HEK293 (cell line): ENCODE measurements around the gene ZNF23.

Source experiments
- CTCF ChIA-PET: fragments of 350-600 bp; formaldehyde crosslinking; extraction: SDS; loops from one replicate; lab custom pipeline; 2021; ENCODE audit warnings: antibody characterized with exemption; lab: Yijun Ruan, JAX
- POLR2A ChIA-PET: fragments of 300-600 bp; formaldehyde crosslinking; extraction: SDS; loops from one replicate; lab custom pipeline; 2020; ENCODE audit warnings: antibody characterized with exemption, inconsistent platforms; lab: Yijun Ruan, JAX
- H3K27ac ChIP-seq: fragments of 200-500 bp; sonication (Bioruptor generic); 2 replicates; pipeline ENCODE4 v1.5.1; 2014; ENCODE audit warnings: low read depth, low read length, control low read depth, inconsistent platforms; ENCODE audit errors: extremely low read depth
- H3K36me3 ChIP-seq, 2 experiments: fragments of 200-500 bp in 1 of 2; sonication (Bioruptor generic) in 1 of 2; 1 replicate in 1 of 2; 2 replicates in 1 of 2; pipeline ENCODE4 v1.5.1; 2014 to 2017; ENCODE audit warnings: inconsistent platforms in 2 of 2, low read length in 2 of 2; ENCODE audit not compliant: control insufficient read depth in 2 of 2, insufficient read depth in 1 of 2
- H3K4me1 ChIP-seq: fragments of 200-500 bp; sonication (Bioruptor generic); 2 replicates; pipeline ENCODE4 v1.5.1; 2014; ENCODE audit warnings: mild to moderate bottlenecking, low read length, inconsistent platforms; ENCODE audit not compliant: control insufficient read depth, insufficient read depth
- H3K4me3 ChIP-seq: 2 replicates; pipeline ENCODE4 v1.5.1; 2011; ENCODE audit warnings: low read depth, mild to moderate bottlenecking, control low read depth, low read length, moderate library complexity
- H3K9me3 ChIP-seq: fragments of 200-500 bp; sonication (Bioruptor generic); 2 replicates; pipeline ENCODE4 v1.5.1; 2014; ENCODE audit warnings: low read depth, low read length, inconsistent platforms; ENCODE audit not compliant: control insufficient read depth, insufficient read depth
- AEBP2 ChIP-seq: fragments of 450-650 bp; formaldehyde crosslinking; IDR thresholded peaks from 2 replicates; pipeline ENCODE4 v1.5.1; 2016; ENCODE audit warnings: missing biosample characterization, missing genetic modification characterization, borderline replicate concordance
- HOXA7 ChIP-seq: sonication (generic); formaldehyde crosslinking; IDR thresholded peaks from 2 replicates; pipeline ENCODE4 v1.8.1; 2022; ENCODE audit warnings: missing genetic modification reagents, borderline replicate concordance
- HOXD13 ChIP-seq: sonication (generic); formaldehyde crosslinking; IDR thresholded peaks from 2 replicates; pipeline ENCODE4 v1.8.0; 2022; ENCODE audit warnings: missing genetic modification reagents, borderline replicate concordance
- INSM2 ChIP-seq: fragments of 450-650 bp; formaldehyde crosslinking; IDR thresholded peaks from 2 replicates; pipeline ENCODE4 v1.5.1; 2016; ENCODE audit warnings: missing biosample characterization, missing genetic modification characterization
- KLF1 ChIP-seq: fragments of 450-650 bp; formaldehyde crosslinking; IDR thresholded peaks from 2 replicates; pipeline ENCODE4 v1.5.1; 2016; ENCODE audit warnings: missing biosample characterization, missing genetic modification characterization
- SETDB1 ChIP-seq: IDR thresholded peaks from one replicate; pipeline ENCODE4 v1.6.1; 2017; ENCODE audit warnings: mild to moderate bottlenecking, low read length, moderate library complexity, mixed read lengths; ENCODE audit not compliant: insufficient read length
- SP3 ChIP-seq: fragments of 450-650 bp; formaldehyde crosslinking; IDR thresholded peaks from 2 replicates; pipeline ENCODE4 v1.5.1; 2016; ENCODE audit warnings: missing biosample characterization, missing genetic modification characterization
- ZNF18 ChIP-seq: fragments of 450-650 bp; formaldehyde crosslinking; IDR thresholded peaks from 2 replicates; pipeline ENCODE4 v1.5.1; 2016; ENCODE audit warnings: missing biosample characterization, missing genetic modification characterization
- ZNF211 ChIP-seq: fragments of 450-650 bp; formaldehyde crosslinking; IDR thresholded peaks from 2 replicates; pipeline ENCODE4 v1.5.1; 2016; ENCODE audit warnings: low read depth, missing biosample characterization, missing genetic modification characterization
- ZNF391 ChIP-seq: fragments of 450-650 bp; formaldehyde crosslinking; IDR thresholded peaks from 2 replicates; pipeline ENCODE4 v1.5.1; 2016; ENCODE audit warnings: low read depth, missing biosample characterization, missing genetic modification characterization, borderline replicate concordance
- ZNF473 ChIP-seq: fragments of 450-650 bp; formaldehyde crosslinking; IDR thresholded peaks from 2 replicates; pipeline ENCODE4 v1.5.1; 2017; ENCODE audit warnings: missing biosample characterization, missing genetic modification characterization
- ZNF530 ChIP-seq: fragments of 450-650 bp; formaldehyde crosslinking; IDR thresholded peaks from 2 replicates; pipeline ENCODE4 v1.5.1; 2016; ENCODE audit warnings: low read depth, missing biosample characterization, missing genetic modification characterization
- ZNF571 ChIP-seq: fragments of 450-650 bp; formaldehyde crosslinking; IDR thresholded peaks from 2 replicates; pipeline ENCODE4 v1.5.0; 2017; ENCODE audit warnings: missing biosample characterization, missing genetic modification characterization
- ZNF623 ChIP-seq: fragments of 450-650 bp; formaldehyde crosslinking; IDR thresholded peaks from 2 replicates; pipeline ENCODE4 v1.5.1; 2016; ENCODE audit warnings: missing biosample characterization, missing genetic modification characterization
- ZNF768 ChIP-seq: fragments of 450-650 bp; formaldehyde crosslinking; IDR thresholded peaks from 2 replicates; pipeline ENCODE4 v1.5.1; 2018; ENCODE audit warnings: missing biosample characterization, mild to moderate bottlenecking, missing genetic modification characterization
- TF ChIP-seq, protein P1 (sequence below): fragments of 450-650 bp; formaldehyde crosslinking; IDR thresholded peaks from 2 replicates; pipeline ENCODE4 v1.5.1; 2016; ENCODE audit warnings: missing biosample characterization, missing genetic modification characterization
- TF ChIP-seq, protein P2 (sequence below): fragments of 450-650 bp; formaldehyde crosslinking; IDR thresholded peaks from 2 replicates; pipeline ENCODE4 v1.5.1; 2017; ENCODE audit warnings: missing biosample characterization, missing genetic modification characterization

ZNF23 gene

GRCh38 chr16:71413341-71413740 is 48.7 kb downstream of the ZNF23 start:
- no peak overlapping the region for H3K4me3 ChIP-seq
- TF ChIP-seq ZNF18 (no peak), ZNF768 (tag by site-specific recombination) (no peak), ZNF623 (tag by site-specific recombination) (no peak), HOXD13 (CRISPR knock-in tag) (no peak), ZNF391 (tag by site-specific recombination) (no peak), KLF1 (tag by site-specific recombination) (no peak), INSM2 (tag by site-specific recombination) (no peak), ZNF530 (no peak), ZNF473 (tag by site-specific recombination) (no peak), HOXA7 (CRISPR knock-in tag) (no peak), ZNF571 (no peak), AEBP2 (tag by site-specific recombination) (no peak), SETDB1 (no peak), ZNF211 (tag by site-specific recombination) (no peak), SP3 (tag by site-specific recombination) (no peak)
- TF ChIP-seq, protein P1, sequence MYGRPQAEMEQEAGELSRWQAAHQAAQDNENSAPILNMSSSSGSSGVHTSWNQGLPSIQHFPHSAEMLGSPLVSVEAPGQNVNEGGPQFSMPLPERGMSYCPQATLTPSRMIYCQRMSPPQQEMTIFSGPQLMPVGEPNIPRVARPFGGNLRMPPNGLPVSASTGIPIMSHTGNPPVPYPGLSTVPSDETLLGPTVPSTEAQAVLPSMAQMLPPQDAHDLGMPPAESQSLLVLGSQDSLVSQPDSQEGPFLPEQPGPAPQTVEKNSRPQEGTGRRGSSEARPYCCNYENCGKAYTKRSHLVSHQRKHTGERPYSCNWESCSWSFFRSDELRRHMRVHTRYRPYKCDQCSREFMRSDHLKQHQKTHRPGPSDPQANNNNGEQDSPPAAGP (tag by site-specific recombination): no peak
- TF ChIP-seq, protein P2, sequence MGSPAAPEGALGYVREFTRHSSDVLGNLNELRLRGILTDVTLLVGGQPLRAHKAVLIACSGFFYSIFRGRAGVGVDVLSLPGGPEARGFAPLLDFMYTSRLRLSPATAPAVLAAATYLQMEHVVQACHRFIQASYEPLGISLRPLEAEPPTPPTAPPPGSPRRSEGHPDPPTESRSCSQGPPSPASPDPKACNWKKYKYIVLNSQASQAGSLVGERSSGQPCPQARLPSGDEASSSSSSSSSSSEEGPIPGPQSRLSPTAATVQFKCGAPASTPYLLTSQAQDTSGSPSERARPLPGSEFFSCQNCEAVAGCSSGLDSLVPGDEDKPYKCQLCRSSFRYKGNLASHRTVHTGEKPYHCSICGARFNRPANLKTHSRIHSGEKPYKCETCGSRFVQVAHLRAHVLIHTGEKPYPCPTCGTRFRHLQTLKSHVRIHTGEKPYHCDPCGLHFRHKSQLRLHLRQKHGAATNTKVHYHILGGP (tag by site-specific recombination): no peak
- no peaks in the 10 kb centered on the region for H3K4me1 ChIP-seq
- no peaks in the 10 kb centered on the region for H3K36me3 ChIP-seq
- ChIA-PET CTCF (interaction anchor here (0.6 to 6.2 kb wide), 39 partner anchors 9 to 1373 kb away, joined by 3 to 77 read pairs (median 4); partner anchors contain the start of gene CHST4), POLR2A (interaction anchor here (1.1 kb wide), 1 partner anchor 48 kb away, joined by 4 read pairs; the partner anchor contains the start of gene ZNF23)
- H3K9me3 ChIP-seq: no peaks in the 10 kb centered on the region
- no peak overlapping the region for H3K27ac ChIP-seq
